Gastroesophageal sphincter (tissue), 3 donors: ENCODE data around the gene IREB2.

Experiments used
- CTCF ChIP-seq, 4 experiments: fragments of 200-600 bp in 2 of 4; fragments of 450-650 bp in 2 of 4; sonication (generic) in 1 of 4; IDR thresholded peaks; one replicate each; pipeline ENCODE4 v1.5.1; 2017 to 2019; ENCODE audit warnings: antibody characterized with exemption in 4 of 4, mild to moderate bottlenecking in 2 of 4, moderate library complexity in 2 of 4
- EP300 ChIP-seq: sonication (generic); formaldehyde crosslinking; IDR thresholded peaks from one replicate; pipeline ENCODE4 v1.6.1; 2017; ENCODE audit warnings: antibody characterized with exemption, mild to moderate bottlenecking
- POLR2A ChIP-seq, 2 donors: fragments of 450-650 bp; IDR thresholded peaks; one replicate each; pipeline ENCODE4 v1.6.1; 2017; ENCODE audit warnings: antibody characterized with exemption in 2 of 2, mild to moderate bottlenecking in 2 of 2, moderate library complexity in 1 of 2
- POLR2AphosphoS5 ChIP-seq: sonication (generic); formaldehyde crosslinking; IDR thresholded peaks from one replicate; pipeline ENCODE4 v1.6.1; 2017; ENCODE audit warnings: antibody characterized with exemption

GRCh38 chr15:78390242-78390641 lies 47.8 kb upstream of the IREB2 start:
- TF ChIP-seq CTCF (IDR thresholded peaks at IDR 0.05) (no peak), POLR2AphosphoS5 (no peak), POLR2A (IDR thresholded peaks at IDR 0.05) (no peak), EP300 (no peak)
